Astrocyte (in vitro differentiated cells and primary cell): ENCODE measurements around the gene TRERF1. TPM values are rescaled to one million over a fixed set of nuclear protein-coding genes. Genes with fewer than 3 reads are reported as not detected.
A peak's percentile ranks its signal among the peaks of the same experiment; 100 is the strongest.

Experiments used
- DNase-seq: peaks from one replicate; pipeline ENCODE4 v3.0.0-alpha.2; 2010; ENCODE audit warnings: low read depth
- FAIRE-seq: peaks from 2 replicates; lab custom pipeline; 2011; peaks lifted over from hg19 to GRCh38; lab: Jason Lieb, UNC
- H2AFZ ChIP-seq: 2 replicates; pipeline ENCODE4 v1.6.0; 2012; ENCODE audit warnings: low read depth, low read length, inconsistent platforms
- H3K27ac ChIP-seq: 2 replicates; pipeline ENCODE4 v1.5.1; 2011; ENCODE audit warnings: low read depth, low read length, inconsistent platforms
- H3K27me3 ChIP-seq: 2 replicates; pipeline ENCODE4 v1.6.0; 2011; ENCODE audit warnings: low read length, inconsistent platforms; ENCODE audit not compliant: insufficient read depth
- H3K36me3 ChIP-seq: 2 replicates; pipeline ENCODE4 v1.5.1; 2011; ENCODE audit warnings: low read length, inconsistent platforms; ENCODE audit not compliant: insufficient read depth
- H3K4me1 ChIP-seq: 2 replicates; pipeline ENCODE4 v1.5.1; 2011; ENCODE audit warnings: low read length, inconsistent platforms; ENCODE audit not compliant: insufficient read depth
- H3K4me2 ChIP-seq: 2 replicates; pipeline ENCODE4 v1.6.0; 2012; ENCODE audit warnings: low read length, inconsistent platforms
- H3K4me3 ChIP-seq: 2 replicates; pipeline ENCODE4 v1.5.1; 2011; ENCODE audit warnings: low read depth, mild to moderate bottlenecking, low read length, inconsistent platforms; ENCODE audit not compliant: insufficient read depth
- H3K79me2 ChIP-seq: 2 replicates; pipeline ENCODE4 v1.6.0; 2012; ENCODE audit warnings: mild to moderate bottlenecking, low read length, inconsistent platforms; ENCODE audit not compliant: insufficient read depth
- H3K9ac ChIP-seq: 2 replicates; pipeline ENCODE4 v1.6.0; 2012; ENCODE audit warnings: mild to moderate bottlenecking, low read length, inconsistent platforms
- H3K9me3 ChIP-seq: 2 replicates; pipeline ENCODE4 v1.5.1; 2012; ENCODE audit warnings: low read depth, mild to moderate bottlenecking, low read length, inconsistent platforms; ENCODE audit not compliant: insufficient read depth
- H4K20me1 ChIP-seq: 2 replicates; pipeline ENCODE4 v1.6.0; 2012; ENCODE audit warnings: low read length, inconsistent platforms; ENCODE audit not compliant: insufficient read depth
- H3K27ac Mint-ChIP-seq: one replicate; pipeline ENCODE4 v1.8.0; 2021; ENCODE audit warnings: mild to moderate bottlenecking, mixed read lengths; ENCODE audit not compliant: unreplicated experiment
- H3K27me3 Mint-ChIP-seq: one replicate; pipeline ENCODE4 v1.8.0; 2021; ENCODE audit warnings: low read depth, mixed read lengths; ENCODE audit not compliant: unreplicated experiment
- H3K36me3 Mint-ChIP-seq: one replicate; pipeline ENCODE4 v1.8.0; 2021; ENCODE audit warnings: low read depth, mixed read lengths; ENCODE audit not compliant: unreplicated experiment
- H3K4me1 Mint-ChIP-seq: one replicate; pipeline ENCODE4 v1.8.0; 2021; ENCODE audit warnings: low read depth, mixed read lengths; ENCODE audit not compliant: unreplicated experiment
- H3K4me3 Mint-ChIP-seq: one replicate; pipeline ENCODE4 v1.8.0; 2021; ENCODE audit warnings: mild to moderate bottlenecking, moderate library complexity, mixed read lengths; ENCODE audit not compliant: unreplicated experiment
- H3K9me3 Mint-ChIP-seq: one replicate; pipeline ENCODE4 v1.8.0; 2021; ENCODE audit warnings: mild to moderate bottlenecking, mixed read lengths; ENCODE audit not compliant: unreplicated experiment
- CTCF ChIP-seq: IDR thresholded peaks from 2 replicates; pipeline ENCODE4 v1.5.1; 2011; ENCODE audit warnings: low read depth, mild to moderate bottlenecking, inconsistent platforms, low read length, moderate library complexity; ENCODE audit not compliant: insufficient read depth
- EZH2 ChIP-seq: IDR thresholded peaks from 2 replicates; pipeline ENCODE4 v1.6.1; 2012; ENCODE audit warnings: mild to moderate bottlenecking, low read length, inconsistent platforms; ENCODE audit not compliant: insufficient read depth
- total RNA-seq: library from RNA; stranded (reverse); gene quantifications from 2 replicates; pipeline ENCODE4 v1.2.1, GENCODE V29; 2021

Gene TRERF1
- total RNA-seq, 1 donor from 2014 or later = 8.6 TPM

- H3K36me3 ChIP-seq = no peaks in the 10 kb centered on the region
- no peaks in the 10 kb centered on the region for H3K9me3 Mint-ChIP-seq
These were observed 113.6 kb downstream of the TRERF1 start for GRCh38 chr6:42337985-42338743.

GRCh38 chr6:42336431-42336830 lies 115.3 kb downstream of the TRERF1 start:
- Mint-ChIP-seq H3K27ac (no peak overlapping the region), H3K4me3 (no peak overlapping the region), H3K27me3 (peaks cover 2% of the 10 kb centered on the region), H3K36me3 (peaks cover 9% of the 10 kb centered on the region), H3K4me1 (peaks cover 23% of the 10 kb centered on the region), H3K9me3 (no peaks in the 10 kb centered on the region)
- no peaks in the 10 kb centered on the region for H3K36me3 ChIP-seq
- DNase-seq (no peak), FAIRE-seq (no peak)
- H2AFZ ChIP-seq = no peak overlapping the region
- no peak overlapping the region for H3K4me2 ChIP-seq
- no peak for TF ChIP-seq EZH2
- no peak for TF ChIP-seq CTCF
- H3K79me2 ChIP-seq = peaks cover 16% of the 10 kb centered on the region
- H3K4me1 ChIP-seq = peaks cover 27% of the 10 kb centered on the region
- H3K9me3 ChIP-seq = no peaks in the 10 kb centered on the region
- no peak overlapping the region for H3K27ac ChIP-seq
- no peaks in the 10 kb centered on the region for H4K20me1 ChIP-seq
- no peak overlapping the region for H3K9ac ChIP-seq
- H3K27me3 ChIP-seq = no peaks in the 10 kb centered on the region
- H3K4me3 ChIP-seq = no peak overlapping the region

More at GRCh38 chr6:42337985-42338743, 113.6 kb downstream of the TRERF1 start:
- no peaks in the 10 kb centered on the region for H3K27me3 ChIP-seq
- TF ChIP-seq CTCF (no peak), EZH2 (no peak)
- H4K20me1 ChIP-seq = no peaks in the 10 kb centered on the region
- peak overlapping the region; percentile 2 for H3K4me3 ChIP-seq
- H3K9me3 ChIP-seq = no peaks in the 10 kb centered on the region
- Mint-ChIP-seq H3K27me3 (peaks cover 2% of the 10 kb centered on the region), H3K4me3 (no peak overlapping the region), H3K27ac (peak overlapping the region; percentile 70), H3K4me1 (peaks cover 23% of the 10 kb centered on the region), H3K36me3 (peaks cover 11% of the 10 kb centered on the region)
- peaks cover 27% of the 10 kb centered on the region for H3K4me1 ChIP-seq
- peak overlapping the region; percentile 85 for H3K27ac ChIP-seq
- H3K9ac ChIP-seq = peak overlapping the region; percentile 47
- DNase-seq (no peak), FAIRE-seq (no peak)
- H3K4me2 ChIP-seq = peak overlapping the region; percentile 67
- peaks cover 16% of the 10 kb centered on the region for H3K79me2 ChIP-seq
- H2AFZ ChIP-seq = peak overlapping the region; percentile 11

GRCh38 chr6:42335896-42336295 lies 115.8 kb downstream of the TRERF1 start:
- H3K4me3 ChIP-seq = no peak overlapping the region
- no peak overlapping the region for H3K27ac ChIP-seq
- no peaks in the 10 kb centered on the region for H4K20me1 ChIP-seq
- TF ChIP-seq EZH2 (no peak), CTCF (no peak)
- Mint-ChIP-seq H3K36me3 (peaks cover 9% of the 10 kb centered on the region), H3K27ac (no peak overlapping the region), H3K4me1 (peaks cover 25% of the 10 kb centered on the region), H3K27me3 (peaks cover 2% of the 10 kb centered on the region), H3K9me3 (no peaks in the 10 kb centered on the region), H3K4me3 (no peak overlapping the region)
- peaks cover 27% of the 10 kb centered on the region for H3K4me1 ChIP-seq
- no peak overlapping the region for H2AFZ ChIP-seq
- FAIRE-seq = no peak
- no peak for DNase-seq
- H3K27me3 ChIP-seq = no peaks in the 10 kb centered on the region
- no peak overlapping the region for H3K4me2 ChIP-seq
- H3K9ac ChIP-seq = no peak overlapping the region
- H3K9me3 ChIP-seq = no peaks in the 10 kb centered on the region
- no peaks in the 10 kb centered on the region for H3K36me3 ChIP-seq
- H3K79me2 ChIP-seq = peaks cover 16% of the 10 kb centered on the region
